NT2/D1 (cell line): ENCODE results near the gene NXPH4.

Source experiments
- YY1 ChIP-seq: IDR thresholded peaks from 2 replicates; pipeline ENCODE4 v1.6.1; 2011; ENCODE audit not compliant: insufficient read length, insufficient read depth
- ZNF274 ChIP-seq: IDR thresholded peaks from 2 replicates; pipeline ENCODE4 v1.6.1; 2011; ENCODE audit warnings: mild to moderate bottlenecking, low read depth, low read length

DNA sequence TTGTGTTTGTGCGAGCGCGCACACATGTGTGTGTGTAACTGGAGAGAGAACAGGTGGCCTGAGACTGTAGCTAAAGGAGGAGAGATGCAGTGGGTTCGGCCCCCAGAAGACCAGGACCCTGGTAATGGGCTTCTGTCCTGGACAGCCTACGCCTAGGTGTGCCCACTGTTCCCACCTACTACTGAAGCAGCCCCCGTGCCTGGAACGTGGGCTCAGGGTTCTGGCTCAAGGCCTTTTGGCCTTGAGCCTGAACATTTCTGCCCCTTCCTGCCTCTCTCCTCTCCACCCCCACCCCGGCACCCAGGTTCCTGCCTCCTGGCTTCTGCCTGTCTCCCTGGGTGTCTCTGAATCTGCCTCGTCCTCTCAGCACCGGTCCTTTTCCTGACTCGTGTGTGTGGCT is 1.5 kb upstream of the NXPH4 start:
- TF ChIP-seq ZNF274 = no peak
- TF ChIP-seq YY1 = no peak
